Activated CD8-positive, alpha-beta memory T cell treated with anti-CD3 and anti-CD28 coated beads, Interleukin-2, amount 50 U/mL, for 1 hour (primary cell): Measurements from ENCODE around the gene ANGPT4.
"Not testable (repeated sequence)": the region's sequence is repeated elsewhere in the genome, so short reads cannot be mapped to it uniquely, and the experiment has no call there.

Source experiments
- DNase-seq: peaks from one replicate; pipeline ENCODE4 v3.0.0-alpha.2; 2020; ENCODE audit errors: extremely low read depth

The ANGPT4 gene

DNA sequence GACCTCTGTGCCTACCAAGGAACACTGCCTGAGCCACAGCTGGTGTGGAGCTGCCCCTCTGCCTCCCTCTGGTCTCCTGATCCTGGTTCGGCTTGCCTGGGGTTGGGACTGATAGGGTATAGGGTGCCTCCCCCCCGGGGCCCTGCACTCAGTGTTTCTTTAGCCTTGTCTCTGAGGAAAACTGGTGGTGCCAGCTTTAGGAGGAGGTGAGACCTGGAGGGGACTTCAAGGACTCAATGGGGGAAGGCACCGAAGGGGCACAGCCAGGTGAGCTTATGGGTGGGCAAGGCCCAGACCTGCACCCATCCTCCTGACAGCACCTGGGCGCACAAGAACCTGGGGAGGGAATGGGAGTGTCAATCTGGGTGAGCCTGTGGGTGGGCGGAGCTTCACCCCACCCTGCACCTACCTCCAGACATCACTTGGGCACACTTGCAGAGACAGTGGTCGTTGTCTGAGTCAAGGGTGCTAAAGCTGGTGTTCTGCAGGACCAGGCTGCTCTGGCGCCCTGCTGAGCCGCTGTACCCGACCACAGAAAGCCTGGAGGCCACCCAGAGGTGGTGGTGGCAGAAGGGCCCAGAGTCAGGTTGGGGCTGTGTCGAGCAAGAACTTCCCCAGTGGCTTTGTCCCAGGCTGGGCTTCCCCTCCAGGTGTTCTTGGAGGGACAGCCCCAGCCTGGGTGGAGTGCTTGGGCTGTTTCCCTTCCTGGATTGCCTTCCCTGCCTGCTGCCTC, 42.1 kb downstream of the ANGPT4 start:
- no peak for DNase-seq

DNA sequence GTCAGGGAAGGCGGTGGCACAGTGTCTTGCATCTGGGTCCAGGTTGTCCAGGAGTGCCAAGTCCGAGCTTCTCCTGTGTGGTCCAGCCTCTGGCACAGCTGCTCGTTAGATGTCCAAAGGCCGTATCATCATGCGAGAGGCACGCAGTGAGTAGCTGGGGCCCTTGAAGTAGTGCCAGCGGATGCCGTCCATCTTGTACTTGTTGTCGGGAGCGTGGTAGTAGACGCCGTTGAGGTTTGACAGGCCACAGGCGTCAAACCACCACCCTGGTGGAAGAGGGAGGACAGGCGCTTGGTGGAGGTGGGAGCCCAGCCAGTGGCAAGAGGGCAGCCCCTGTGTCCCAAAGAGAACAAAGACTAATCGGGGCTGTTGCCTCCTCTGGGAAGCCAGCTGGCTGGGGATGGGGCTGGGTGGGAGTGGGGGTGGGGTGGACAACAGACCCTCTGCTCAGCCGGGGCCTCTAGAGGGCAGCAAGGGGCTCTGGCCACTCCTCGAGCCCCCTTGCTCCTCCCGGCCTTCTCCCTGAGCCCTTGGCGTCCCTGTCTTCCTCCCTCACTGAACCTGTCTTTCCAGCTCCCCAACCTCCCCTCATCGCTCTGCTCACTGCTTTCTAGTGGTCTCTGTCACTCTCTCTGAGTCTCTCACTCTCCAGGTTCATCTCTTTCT, 43.1 kb downstream of the ANGPT4 start:
- DNase-seq: no peak

DNA sequence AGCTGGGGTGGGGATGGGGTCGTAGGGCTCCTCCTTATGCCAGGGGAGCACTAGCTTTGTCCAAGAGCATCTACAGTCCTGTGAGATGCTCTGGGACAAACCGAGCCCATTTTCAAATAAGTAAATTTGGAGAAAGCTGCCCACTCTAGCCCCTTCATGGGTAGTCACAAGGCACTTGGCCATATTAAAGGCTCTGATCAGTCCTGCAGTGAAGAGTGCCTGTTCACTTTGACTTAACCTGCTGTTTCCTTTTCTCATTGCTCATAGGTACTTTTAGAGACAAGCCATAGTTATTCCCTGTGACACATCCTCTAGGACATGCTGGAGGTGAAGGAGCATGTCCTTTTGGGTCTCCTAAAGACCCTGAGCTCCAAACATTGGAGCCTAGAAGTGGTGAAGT, 44.2 kb downstream of the ANGPT4 start:
- DNase-seq: no peak

DNA sequence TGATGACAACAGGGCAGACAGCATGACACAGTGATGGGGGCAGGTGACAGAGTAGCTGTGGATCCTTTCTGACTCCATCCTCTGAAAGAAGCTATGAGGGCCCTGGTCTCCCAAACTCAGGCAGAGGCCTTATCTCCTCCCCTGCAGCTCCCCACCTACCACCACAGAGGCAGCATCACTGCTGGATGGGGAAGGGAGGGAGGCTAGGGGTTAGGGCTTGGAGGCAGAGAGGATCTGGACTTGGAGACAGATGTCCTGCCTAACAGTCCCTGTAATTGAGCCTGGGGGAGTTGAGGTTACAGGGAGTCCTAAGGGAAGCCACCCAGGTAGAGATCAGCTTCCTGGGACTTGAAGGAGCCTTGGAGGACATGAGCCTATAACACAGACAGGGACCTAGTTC, 44.7 kb downstream of the ANGPT4 start:
- no peak for DNase-seq

DNA sequence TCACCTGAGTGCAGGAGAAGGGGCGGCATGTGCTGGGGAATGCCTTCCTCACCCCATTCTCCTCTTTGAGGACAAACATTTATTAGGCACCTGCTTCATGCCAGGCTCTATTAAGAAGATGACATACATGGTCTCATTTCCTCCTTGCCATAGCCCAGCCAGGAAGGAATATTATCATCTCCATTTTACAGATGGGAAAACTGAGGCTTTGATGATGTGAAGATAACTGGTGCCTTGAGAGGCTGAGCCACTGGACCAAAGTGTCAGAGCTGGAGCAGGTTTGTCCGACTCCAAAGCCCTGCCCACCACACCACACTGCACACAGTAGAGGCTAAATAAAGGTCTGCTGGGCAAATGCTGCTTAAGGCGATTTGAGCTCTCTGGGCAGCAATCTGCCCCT, 45.4 kb downstream of the ANGPT4 start:
- DNase-seq: no peak

DNA sequence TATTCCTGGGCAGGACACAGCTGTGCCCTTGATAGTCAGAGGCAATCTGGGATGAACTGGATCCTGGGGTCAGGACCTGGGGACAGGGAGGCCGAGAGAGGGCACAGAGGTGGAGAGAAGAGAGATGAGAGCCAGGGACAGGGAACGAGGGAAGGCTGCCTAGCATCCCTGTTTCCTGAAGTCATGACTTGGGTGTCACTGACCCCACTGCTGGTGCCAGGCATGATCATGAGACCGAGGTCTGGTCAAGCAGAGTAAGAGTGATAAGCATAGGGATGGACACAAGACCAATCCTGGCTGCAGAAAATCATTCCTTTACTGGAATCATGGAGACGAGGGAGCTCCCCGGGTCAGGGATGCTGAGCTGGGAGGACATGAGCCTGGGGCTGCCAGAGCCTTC, 46.5 kb downstream of the ANGPT4 start:
- no peak for DNase-seq

DNA sequence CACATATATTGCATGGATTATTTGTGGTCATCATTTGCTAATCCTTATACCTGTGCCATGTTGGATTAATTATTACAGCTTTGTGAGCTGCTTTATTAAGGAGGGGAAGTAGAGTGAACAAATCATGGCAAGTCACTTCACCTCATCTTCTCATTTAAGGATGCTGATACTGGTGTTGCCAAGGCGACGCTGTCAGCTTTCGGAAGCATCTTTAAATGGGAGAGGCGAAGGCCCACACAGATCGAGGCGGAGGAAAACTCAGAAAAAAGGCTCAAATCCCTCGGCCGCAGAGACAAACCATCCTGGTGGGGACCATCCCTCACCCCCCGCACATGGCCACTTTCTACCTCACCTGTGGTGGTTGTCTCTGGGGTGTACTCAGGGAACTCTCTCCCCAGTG, 47.9 kb downstream of the ANGPT4 start:
- DNase-seq: no peak

DNA sequence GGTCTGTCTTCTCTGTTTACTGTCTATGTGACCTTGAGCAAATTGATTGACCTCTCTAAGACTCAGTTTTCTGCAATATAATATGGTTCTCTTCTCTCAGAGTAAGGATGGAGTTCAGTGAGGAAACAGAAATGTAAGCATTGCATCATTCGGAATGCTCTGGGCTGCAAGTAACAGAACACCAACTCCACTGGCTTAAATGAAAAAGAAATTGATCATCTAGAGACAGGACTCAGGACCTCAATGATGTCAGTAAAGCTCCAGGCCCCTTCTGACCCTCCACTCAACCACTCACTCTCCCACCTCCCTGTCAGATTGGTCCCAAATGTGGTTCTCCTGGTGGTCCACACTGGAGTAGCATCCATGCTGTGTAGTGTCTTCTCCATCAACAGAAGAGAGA, 50.7 kb downstream of the ANGPT4 start:
- no peak for DNase-seq

DNA sequence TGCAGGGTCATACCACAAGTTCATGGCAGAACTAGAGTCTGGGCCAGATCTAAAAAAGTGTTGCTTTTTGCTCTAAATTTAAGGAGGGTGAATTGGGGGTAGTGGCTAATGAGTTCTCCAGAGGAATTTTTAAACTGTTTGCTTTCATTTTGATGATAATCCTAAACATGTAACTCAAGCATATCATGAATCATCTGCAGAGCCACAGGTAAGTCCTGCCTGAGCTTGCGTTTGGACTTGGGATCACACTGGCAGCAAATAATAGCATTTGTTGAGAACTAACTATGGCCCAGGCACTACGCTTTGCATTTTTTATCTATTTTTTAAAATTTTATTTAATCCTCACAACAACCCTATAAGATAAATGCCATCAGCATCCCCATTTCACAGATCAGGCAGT, 55.2 kb downstream of the ANGPT4 start:
- no peak for DNase-seq

DNA sequence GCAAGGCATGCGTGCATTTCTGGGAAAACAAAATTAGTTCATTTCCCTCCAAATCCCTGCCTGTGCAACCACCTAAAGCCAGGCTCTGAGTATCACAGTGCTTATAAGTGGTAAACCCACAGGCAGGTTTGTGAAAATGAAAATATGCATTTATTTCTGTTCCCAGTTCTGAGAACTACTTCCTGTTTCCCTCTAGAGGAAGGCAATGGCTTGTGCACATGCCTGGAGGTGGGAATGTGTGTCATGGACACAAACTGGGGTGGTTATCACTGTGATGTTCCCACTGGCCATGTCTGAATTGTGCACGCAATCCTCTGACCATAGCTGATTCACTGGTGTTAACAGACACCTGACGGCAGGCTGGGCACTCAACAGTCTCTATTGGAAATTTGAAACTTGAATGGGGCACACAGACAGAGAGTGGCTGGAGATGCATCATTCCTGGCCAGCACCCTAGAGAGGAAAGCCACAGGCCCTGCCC, 56.3 kb downstream of the ANGPT4 start:
- no peak for DNase-seq

DNA sequence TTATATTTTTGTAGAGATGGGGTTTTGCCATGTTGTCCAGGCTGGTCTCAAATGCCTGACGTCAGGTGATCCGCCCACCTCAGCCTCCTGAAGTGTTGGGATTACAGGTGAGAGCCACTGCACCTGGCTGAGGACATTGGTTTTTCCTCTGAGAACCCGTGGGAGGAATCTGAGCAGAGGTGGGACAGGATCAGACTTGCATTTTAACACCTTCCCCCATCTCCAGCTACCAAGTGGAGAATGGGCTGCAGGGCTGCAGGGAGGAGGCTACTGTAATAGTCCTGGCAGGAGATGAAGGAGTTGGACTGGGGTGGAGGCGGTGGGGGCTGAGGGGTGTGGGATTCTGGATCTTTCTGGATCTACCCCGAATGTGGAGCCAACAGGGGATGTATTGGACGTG, 58.1 kb downstream of the ANGPT4 start:
- no peak for DNase-seq

DNA sequence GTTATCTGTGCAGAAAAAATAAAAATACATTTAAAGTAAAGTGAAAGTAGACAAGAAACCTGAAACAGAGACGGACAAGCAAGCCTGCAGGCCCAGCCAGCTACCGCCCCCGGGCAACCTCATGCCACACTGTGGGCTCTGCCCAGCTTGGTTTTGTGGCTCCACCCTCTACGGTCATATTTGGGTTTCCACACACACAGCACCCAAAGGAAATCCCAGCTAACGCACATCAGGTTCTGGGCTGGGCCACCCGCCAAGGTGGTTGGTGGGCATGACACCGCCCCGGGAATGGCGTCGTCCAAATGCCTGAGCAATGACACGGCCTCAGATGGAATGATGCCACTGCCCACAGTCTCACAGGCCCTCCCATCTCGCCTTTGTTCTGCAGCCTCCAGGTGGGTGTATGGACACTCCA, 59.8 kb downstream of the ANGPT4 start:
- DNase-seq: no peak

DNA sequence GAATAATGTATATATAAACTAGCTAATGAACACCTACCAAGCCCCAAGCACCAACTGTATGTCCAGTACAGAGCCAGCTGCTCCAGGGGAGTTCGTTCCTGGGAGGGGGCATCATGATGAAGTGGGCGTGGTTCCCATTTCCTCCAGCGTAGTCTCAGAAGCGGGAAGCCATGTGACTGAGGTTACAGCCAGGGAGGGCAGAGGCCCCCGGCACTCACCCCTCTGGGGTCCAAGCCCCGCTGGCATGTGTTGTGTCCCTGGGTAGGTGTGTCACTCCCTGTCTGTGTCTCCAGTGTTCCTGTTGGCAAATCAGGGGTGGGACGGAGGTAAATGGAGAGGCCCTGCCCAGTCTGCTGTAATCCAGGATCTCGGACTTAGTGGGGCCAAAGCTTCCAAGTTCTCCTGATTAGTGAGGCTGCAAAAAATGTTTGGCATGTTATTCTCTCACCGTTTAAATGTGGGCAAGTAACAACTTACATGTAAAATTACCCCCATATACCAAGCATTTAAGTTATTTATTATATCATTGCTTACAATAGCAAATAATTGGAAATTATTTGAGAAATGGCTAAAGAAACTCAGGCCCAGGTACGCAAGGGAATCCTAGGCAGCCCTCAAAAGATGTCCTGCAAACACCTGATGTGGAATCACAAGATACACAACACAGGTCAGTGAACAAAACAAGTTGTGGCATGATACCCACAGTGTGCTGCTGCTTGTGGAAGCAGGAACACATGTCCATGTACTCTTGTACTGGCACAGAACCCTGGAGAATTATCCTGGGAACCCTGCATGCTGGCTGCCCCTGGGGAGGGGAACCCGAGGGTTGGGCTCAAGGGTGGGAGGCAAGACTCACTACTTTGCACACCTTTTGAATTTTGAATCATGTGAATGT, 60.4 kb downstream of the ANGPT4 start:
- DNase-seq: no peak

DNA sequence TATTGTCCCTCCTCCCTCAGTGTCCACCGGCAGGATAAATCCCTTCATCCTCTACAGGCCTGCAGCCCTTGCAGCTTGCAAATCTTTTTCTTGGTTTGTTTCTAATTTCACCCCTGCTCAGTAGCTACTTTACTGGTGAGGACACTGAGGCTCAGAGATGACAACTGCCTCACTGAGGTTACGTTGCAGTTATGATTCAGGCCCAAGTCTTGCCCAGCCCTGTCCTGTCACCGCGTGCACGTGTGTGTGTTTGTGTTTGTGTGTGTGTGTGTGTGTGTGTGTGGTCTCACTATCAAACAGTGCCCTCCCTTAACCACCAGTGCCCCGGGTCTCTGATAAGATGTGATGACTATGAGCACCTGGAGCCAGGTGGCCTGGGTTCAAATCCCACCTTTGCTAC, 61.5 kb downstream of the ANGPT4 start:
- no peak for DNase-seq

DNA sequence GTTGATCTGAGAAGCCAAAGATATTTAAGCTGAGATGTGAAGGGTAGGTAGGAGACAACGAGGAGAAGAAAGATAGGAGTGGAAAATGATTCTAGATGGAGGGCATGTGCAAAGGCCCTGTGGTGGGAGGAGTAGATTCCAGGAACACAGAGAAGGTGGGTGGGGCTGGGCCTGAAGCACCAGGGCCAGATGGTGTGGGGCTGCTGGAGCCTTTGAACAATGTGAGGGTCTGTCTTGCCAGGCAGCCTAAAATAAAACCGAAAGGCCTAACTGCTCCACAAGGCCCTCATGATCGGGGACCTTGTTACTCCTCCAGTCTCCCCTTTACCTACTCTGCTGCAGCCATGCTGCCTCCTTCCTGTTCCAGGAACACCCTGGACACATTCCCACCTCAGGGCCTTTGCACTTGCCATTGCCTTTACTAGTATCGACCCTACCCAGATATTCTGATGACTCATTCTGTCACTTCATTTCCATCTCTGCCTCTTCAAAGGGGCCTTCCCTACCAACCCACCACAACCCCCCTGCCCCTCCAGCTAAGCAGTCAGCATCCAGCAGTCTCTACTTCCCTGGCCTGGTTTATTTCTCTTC, 62.6 kb downstream of the ANGPT4 start:
- DNase-seq: no peak

DNA sequence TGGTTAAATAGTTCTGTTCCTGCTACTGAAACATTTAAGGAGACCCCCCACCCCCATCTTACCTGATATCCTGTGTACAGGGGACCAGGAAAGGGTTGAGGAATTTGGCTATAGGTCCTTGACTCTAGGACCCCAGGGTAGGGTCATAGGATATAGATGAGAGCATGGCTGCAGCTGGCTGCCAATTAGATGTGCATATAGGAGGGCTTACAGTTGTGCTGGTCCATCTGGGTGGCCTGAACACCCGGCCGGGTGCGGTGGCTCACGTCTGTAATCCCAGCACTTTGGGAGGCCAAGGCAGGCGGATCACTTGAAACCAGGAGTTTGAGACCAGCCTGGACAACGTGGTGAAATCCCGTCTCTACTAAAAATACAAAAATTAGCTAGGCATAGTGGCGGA, 67.4 kb downstream of the ANGPT4 start:
- not testable (repeated sequence) for DNase-seq

DNA sequence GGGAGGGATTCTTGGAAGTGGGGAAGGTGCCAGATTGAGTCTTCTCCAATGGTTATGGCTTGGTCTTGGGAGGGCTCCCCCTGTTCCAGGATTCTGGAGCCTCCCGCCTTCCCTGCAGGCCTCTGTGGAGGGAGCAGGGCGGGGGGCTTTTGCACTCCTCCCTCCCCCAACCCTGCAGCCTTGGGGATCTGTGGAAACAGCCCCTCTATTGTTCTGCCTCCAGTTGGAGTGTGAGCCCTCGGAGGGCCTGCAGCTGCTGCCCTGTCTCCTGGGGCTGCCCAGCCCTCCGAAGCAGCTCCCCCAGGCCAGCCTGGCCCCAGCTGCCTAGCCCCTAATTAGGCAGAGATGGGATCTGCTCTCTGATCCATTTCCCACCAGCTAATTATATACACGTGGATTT, 67.9 kb downstream of the ANGPT4 start:
- DNase-seq: no peak

DNA sequence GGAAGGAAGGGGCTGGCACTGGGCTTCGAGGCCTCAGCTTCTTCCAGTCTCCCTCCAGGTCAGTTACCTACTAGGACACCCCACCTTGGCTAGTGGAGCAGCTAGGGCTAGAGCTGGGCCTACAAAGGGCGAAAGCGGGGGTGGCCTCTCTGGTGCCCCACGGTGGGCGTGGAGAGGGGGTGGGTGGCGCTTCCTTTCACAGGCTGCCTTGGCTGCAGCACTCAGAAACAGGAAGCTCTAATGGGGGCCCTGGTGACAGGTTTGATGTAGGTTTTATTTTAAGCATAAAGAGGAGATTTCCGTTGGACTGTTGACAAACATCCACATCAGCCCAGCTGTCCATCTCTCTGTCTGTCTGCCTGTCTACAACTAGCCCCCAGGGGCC, 69.2 kb downstream of the ANGPT4 start:
- no peak for DNase-seq

DNA sequence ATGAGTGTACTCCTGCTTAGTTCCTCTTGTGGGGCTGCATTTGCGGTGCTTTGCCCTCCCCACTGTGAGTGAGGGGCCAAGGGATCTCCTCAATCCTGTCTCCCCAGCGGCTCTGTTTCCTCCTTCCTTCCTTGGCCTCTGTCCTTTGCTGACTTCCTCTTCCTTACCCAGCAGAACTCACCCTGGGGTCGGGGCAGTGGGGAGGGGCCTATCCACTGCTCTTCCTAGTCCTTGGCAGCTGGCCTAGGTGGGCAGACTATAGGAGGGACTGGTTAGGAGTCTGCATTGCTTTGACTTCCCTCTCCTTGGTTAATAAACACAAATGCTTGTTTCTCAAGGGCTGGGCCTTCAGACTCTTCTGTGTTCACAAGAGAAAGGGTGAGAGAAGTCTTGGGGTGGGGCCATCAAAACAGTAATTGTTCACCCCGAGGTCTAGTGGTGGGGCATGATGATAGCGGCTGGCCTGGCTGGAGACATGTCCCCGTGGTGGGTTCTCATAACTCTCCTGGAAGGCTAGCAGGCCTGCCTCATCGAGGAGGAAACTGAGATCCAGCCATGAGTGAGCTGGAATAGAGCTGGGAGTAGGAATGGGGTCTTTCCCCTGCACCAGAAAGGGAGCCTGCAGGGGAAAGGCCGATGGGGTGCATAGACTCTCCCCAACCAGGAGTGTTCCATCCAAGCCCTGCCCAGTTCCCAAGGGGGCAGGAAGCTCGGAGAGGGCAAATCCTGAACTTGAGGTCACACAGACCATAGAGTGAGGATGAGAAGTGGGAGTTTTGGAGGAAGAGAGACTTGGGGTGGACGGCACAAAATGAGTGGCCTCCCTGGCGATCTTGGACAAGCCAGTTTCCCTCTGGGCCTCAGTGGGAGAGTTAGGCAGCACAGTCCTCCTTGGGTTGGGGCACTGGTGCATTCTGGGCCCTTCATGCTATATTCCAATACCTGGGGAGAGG, 69.9 kb downstream of the ANGPT4 start:
- no peak for DNase-seq

DNA sequence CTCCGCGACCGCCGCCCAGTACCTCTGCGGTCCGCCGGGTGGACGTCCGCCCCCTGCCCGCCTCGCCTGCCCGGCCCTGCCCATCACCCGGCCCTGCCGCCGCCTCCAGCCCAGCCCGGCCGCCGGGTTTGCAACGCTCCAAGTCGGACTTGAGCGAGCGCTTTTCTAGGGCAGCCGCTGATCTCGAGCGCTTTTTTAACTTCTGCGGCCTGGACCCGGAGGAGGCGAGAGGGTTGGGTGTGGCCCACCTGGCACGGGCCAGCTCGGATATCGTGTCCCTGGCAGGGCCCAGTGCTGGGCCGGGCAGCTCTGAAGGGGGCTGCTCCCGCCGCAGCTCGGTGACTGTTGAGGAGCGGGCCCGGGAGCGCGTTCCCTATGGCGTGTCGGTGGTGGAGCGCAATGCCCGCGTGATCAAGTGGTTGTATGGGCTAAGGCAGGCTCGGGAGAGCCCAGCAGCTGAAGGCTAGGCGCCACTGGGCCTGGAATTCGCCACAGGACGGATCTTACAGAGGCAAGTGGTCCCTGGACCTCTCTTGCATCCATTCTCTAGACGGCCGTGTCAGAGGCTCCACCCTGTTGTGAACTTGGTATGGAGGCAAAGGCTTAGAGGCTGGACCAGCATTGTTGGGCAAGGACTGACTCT, 70.8 kb downstream of the ANGPT4 start:
- DNase-seq: no peak
